Astrocyte (in vitro differentiated cells and primary cell): ENCODE results near the gene PDGFD. TPM values are rescaled to one million over a fixed set of nuclear protein-coding genes. Genes with fewer than 3 reads are reported as not detected.

ENCODE experiments used
- DNase-seq: peaks from one replicate; pipeline ENCODE4 v3.0.0-alpha.2; 2010; ENCODE audit warnings: low read depth
- FAIRE-seq: peaks from 2 replicates; lab custom pipeline; 2011; peaks lifted over from hg19 to GRCh38; lab: Jason Lieb, UNC
- H2AFZ ChIP-seq: 2 replicates; pipeline ENCODE4 v1.6.0; 2012; ENCODE audit warnings: low read depth, low read length, inconsistent platforms
- H3K27ac ChIP-seq: 2 replicates; pipeline ENCODE4 v1.5.1; 2011; ENCODE audit warnings: low read depth, low read length, inconsistent platforms
- H3K27me3 ChIP-seq: 2 replicates; pipeline ENCODE4 v1.6.0; 2011; ENCODE audit warnings: low read length, inconsistent platforms; ENCODE audit not compliant: insufficient read depth
- H3K36me3 ChIP-seq: 2 replicates; pipeline ENCODE4 v1.5.1; 2011; ENCODE audit warnings: low read length, inconsistent platforms; ENCODE audit not compliant: insufficient read depth
- H3K4me1 ChIP-seq: 2 replicates; pipeline ENCODE4 v1.5.1; 2011; ENCODE audit warnings: low read length, inconsistent platforms; ENCODE audit not compliant: insufficient read depth
- H3K4me2 ChIP-seq: 2 replicates; pipeline ENCODE4 v1.6.0; 2012; ENCODE audit warnings: low read length, inconsistent platforms
- H3K4me3 ChIP-seq: 2 replicates; pipeline ENCODE4 v1.5.1; 2011; ENCODE audit warnings: low read depth, mild to moderate bottlenecking, low read length, inconsistent platforms; ENCODE audit not compliant: insufficient read depth
- H3K79me2 ChIP-seq: 2 replicates; pipeline ENCODE4 v1.6.0; 2012; ENCODE audit warnings: mild to moderate bottlenecking, low read length, inconsistent platforms; ENCODE audit not compliant: insufficient read depth
- H3K9ac ChIP-seq: 2 replicates; pipeline ENCODE4 v1.6.0; 2012; ENCODE audit warnings: mild to moderate bottlenecking, low read length, inconsistent platforms
- H3K9me3 ChIP-seq: 2 replicates; pipeline ENCODE4 v1.5.1; 2012; ENCODE audit warnings: low read depth, mild to moderate bottlenecking, low read length, inconsistent platforms; ENCODE audit not compliant: insufficient read depth
- H4K20me1 ChIP-seq: 2 replicates; pipeline ENCODE4 v1.6.0; 2012; ENCODE audit warnings: low read length, inconsistent platforms; ENCODE audit not compliant: insufficient read depth
- H3K27ac Mint-ChIP-seq: one replicate; pipeline ENCODE4 v1.8.0; 2021; ENCODE audit warnings: mild to moderate bottlenecking, mixed read lengths; ENCODE audit not compliant: unreplicated experiment
- H3K27me3 Mint-ChIP-seq: one replicate; pipeline ENCODE4 v1.8.0; 2021; ENCODE audit warnings: low read depth, mixed read lengths; ENCODE audit not compliant: unreplicated experiment
- H3K36me3 Mint-ChIP-seq: one replicate; pipeline ENCODE4 v1.8.0; 2021; ENCODE audit warnings: low read depth, mixed read lengths; ENCODE audit not compliant: unreplicated experiment
- H3K4me1 Mint-ChIP-seq: one replicate; pipeline ENCODE4 v1.8.0; 2021; ENCODE audit warnings: low read depth, mixed read lengths; ENCODE audit not compliant: unreplicated experiment
- H3K4me3 Mint-ChIP-seq: one replicate; pipeline ENCODE4 v1.8.0; 2021; ENCODE audit warnings: mild to moderate bottlenecking, moderate library complexity, mixed read lengths; ENCODE audit not compliant: unreplicated experiment
- H3K9me3 Mint-ChIP-seq: one replicate; pipeline ENCODE4 v1.8.0; 2021; ENCODE audit warnings: mild to moderate bottlenecking, mixed read lengths; ENCODE audit not compliant: unreplicated experiment
- CTCF ChIP-seq: IDR thresholded peaks from 2 replicates; pipeline ENCODE4 v1.5.1; 2011; ENCODE audit warnings: low read depth, mild to moderate bottlenecking, inconsistent platforms, low read length, moderate library complexity; ENCODE audit not compliant: insufficient read depth
- EZH2 ChIP-seq: IDR thresholded peaks from 2 replicates; pipeline ENCODE4 v1.6.1; 2012; ENCODE audit warnings: mild to moderate bottlenecking, low read length, inconsistent platforms; ENCODE audit not compliant: insufficient read depth
- total RNA-seq: library from RNA; stranded (reverse); gene quantifications from 2 replicates; pipeline ENCODE4 v1.2.1, GENCODE V29; 2021

The PDGFD gene
- total RNA-seq, 1 donor from 2014 or later, result 2.6 TPM

GRCh38 chr11:104046331-104046730 is 117.6 kb downstream of the PDGFD start:
- Histone ChIP-seq H3K27ac (no peak overlapping the region), H2AFZ (no peak overlapping the region), H4K20me1 (no peaks in the 10 kb centered on the region), H3K9me3 (no peaks in the 10 kb centered on the region), H3K79me2 (no peaks in the 10 kb centered on the region), H3K4me1 (no peaks in the 10 kb centered on the region), H3K4me3 (no peak overlapping the region), H3K4me2 (no peak overlapping the region), H3K27me3 (no peaks in the 10 kb centered on the region), H3K36me3 (no peaks in the 10 kb centered on the region), H3K9ac (no peak overlapping the region)
- H3K9me3 Mint-ChIP-seq, result peaks cover 1% of the 10 kb centered on the region
- FAIRE-seq, result no peak
- no peak overlapping the region for H3K4me3 Mint-ChIP-seq
- no peak for TF ChIP-seq EZH2
- no peak for TF ChIP-seq CTCF
- DNase-seq, result no peak
- no peak overlapping the region for H3K27ac Mint-ChIP-seq
- no peaks in the 10 kb centered on the region for H3K27me3 Mint-ChIP-seq
- H3K36me3 Mint-ChIP-seq, result no peaks in the 10 kb centered on the region
- H3K4me1 Mint-ChIP-seq, result peaks cover 4% of the 10 kb centered on the region

- no peak for FAIRE-seq
- Histone ChIP-seq H3K4me2 (no peak overlapping the region), H3K27me3 (no peaks in the 10 kb centered on the region), H3K4me1 (no peaks in the 10 kb centered on the region), H3K27ac (no peak overlapping the region), H3K79me2 (no peaks in the 10 kb centered on the region), H3K9ac (no peak overlapping the region), H3K4me3 (no peak overlapping the region), H3K9me3 (no peaks in the 10 kb centered on the region), H4K20me1 (no peaks in the 10 kb centered on the region), H2AFZ (no peak overlapping the region), H3K36me3 (no peaks in the 10 kb centered on the region)
- H3K4me3 Mint-ChIP-seq, result no peak overlapping the region
- no peaks in the 10 kb centered on the region for H3K36me3 Mint-ChIP-seq
- TF ChIP-seq CTCF, result no peak
- TF ChIP-seq EZH2, result no peak
- peaks cover 1% of the 10 kb centered on the region for H3K9me3 Mint-ChIP-seq
- peaks cover 4% of the 10 kb centered on the region for H3K4me1 Mint-ChIP-seq
- DNase-seq, result peak; percentile 64
- no peaks in the 10 kb centered on the region for H3K27me3 Mint-ChIP-seq
- H3K27ac Mint-ChIP-seq, result no peak overlapping the region
These were observed 120.2 kb downstream of the PDGFD start for GRCh38 chr11:104043678-104044239.

GRCh38 chr11:104043142-104043541 is 120.8 kb downstream of the PDGFD start:
- Histone ChIP-seq H3K9me3 (no peaks in the 10 kb centered on the region), H3K27me3 (no peaks in the 10 kb centered on the region), H3K9ac (no peak overlapping the region), H3K4me3 (no peak overlapping the region), H3K36me3 (no peaks in the 10 kb centered on the region), H3K4me1 (no peaks in the 10 kb centered on the region), H3K27ac (no peak overlapping the region), H3K79me2 (no peaks in the 10 kb centered on the region), H4K20me1 (no peaks in the 10 kb centered on the region), H3K4me2 (no peak overlapping the region), H2AFZ (no peak overlapping the region)
- Mint-ChIP-seq H3K36me3 (no peaks in the 10 kb centered on the region), H3K9me3 (peaks cover 1% of the 10 kb centered on the region), H3K4me1 (peaks cover 4% of the 10 kb centered on the region), H3K27me3 (no peaks in the 10 kb centered on the region), H3K27ac (no peak overlapping the region), H3K4me3 (no peak overlapping the region)
- no peak for FAIRE-seq
- peak; percentile 10 for DNase-seq
- no peak for TF ChIP-seq CTCF
- no peak for TF ChIP-seq EZH2
